Uterus (tissue), 4 donors: Measurements from ENCODE around the gene VAMP5. TPM values are rescaled to one million over a fixed set of nuclear protein-coding genes. Genes with fewer than 3 reads are reported as not detected.
A peak's percentile ranks its signal among the peaks of the same experiment; 100 is the strongest.
"Not testable (repeated sequence)": the region's sequence is repeated elsewhere in the genome, so short reads cannot be mapped to it uniquely, and the experiment has no call there.

Experiments
- DNase-seq, 2 donors: peaks; one replicate each; pipeline ENCODE4 v3.0.0-alpha.2; 2019 to 2020
- H3K27ac ChIP-seq, 2 donors: fragments of 200-600 bp; sonication (generic); 1 replicate in 1 of 2; 2 replicates in 1 of 2; pipeline ENCODE4 v1.5.1; 2016 to 2018
- H3K27me3 ChIP-seq, 2 donors: fragments of 200-600 bp; sonication (generic); one replicate each; pipeline ENCODE4 v1.5.1; 2018 to 2019; ENCODE audit warnings: control low read depth in 1 of 2
- H3K36me3 ChIP-seq, 2 donors: fragments of 200-600 bp; sonication (generic); one replicate each; pipeline ENCODE4 v1.5.1; 2019; ENCODE audit warnings: control low read depth in 1 of 2
- H3K4me1 ChIP-seq, 2 donors: fragments of 200-600 bp; sonication (generic); one replicate each; pipeline ENCODE4 v1.5.1; 2018 to 2019; ENCODE audit warnings: control low read depth in 1 of 2
- H3K4me3 ChIP-seq, 2 donors: fragments of 200-600 bp; sonication (generic); 1 replicate in 1 of 2; 2 replicates in 1 of 2; pipeline ENCODE4 v1.5.1; 2018 to 2019; ENCODE audit warnings: mild to moderate bottlenecking in 1 of 2
- H3K9me3 ChIP-seq, 2 donors: fragments of 200-600 bp; sonication (generic); one replicate each; pipeline ENCODE4 v1.5.1; 2019; ENCODE audit warnings: control low read depth in 1 of 2
- POLR2A ChIP-seq, 2 donors: fragments of 450-650 bp; IDR thresholded peaks; one replicate each; pipeline ENCODE4 v1.6.1; 2016; ENCODE audit warnings: antibody characterized with exemption in 2 of 2, mild to moderate bottlenecking in 1 of 2, moderate library complexity in 1 of 2
- intact Hi-C: fragments of 100-400 bp; cut with DNase I; formaldehyde crosslinking; loops from one replicate; pipeline ENCODE4 v1.15.1; 2023; ENCODE audit warnings: low total_unique reads
- total RNA-seq, 4 donors: library from RNA; depleted of rRNA in 3 of 4; stranded (reverse); fragments of >200 nt in 3 of 4; gene quantifications; one replicate each; pipeline versions ENCODE4 v1.1.0 to v1.2.4, GENCODE V29; 2014 to 2023
- TF ChIP-seq, protein P1 (sequence below), 4 experiments: fragments of 200-600 bp in 2 of 4; fragments of 450-650 bp in 2 of 4; sonication (generic) in 2 of 4; IDR thresholded peaks; one replicate each; pipeline ENCODE4 v1.5.1; 2016 to 2019; ENCODE audit warnings: antibody characterized with exemption in 4 of 4, mild to moderate bottlenecking in 2 of 4, moderate library complexity in 1 of 4
- donor health status: DM: yes; HTN: yes; CAD: no.

VAMP5 gene
- total RNA-seq, 4 donors from 2014 or later = 25.6 to 197 (median 99.5) TPM

DNA sequence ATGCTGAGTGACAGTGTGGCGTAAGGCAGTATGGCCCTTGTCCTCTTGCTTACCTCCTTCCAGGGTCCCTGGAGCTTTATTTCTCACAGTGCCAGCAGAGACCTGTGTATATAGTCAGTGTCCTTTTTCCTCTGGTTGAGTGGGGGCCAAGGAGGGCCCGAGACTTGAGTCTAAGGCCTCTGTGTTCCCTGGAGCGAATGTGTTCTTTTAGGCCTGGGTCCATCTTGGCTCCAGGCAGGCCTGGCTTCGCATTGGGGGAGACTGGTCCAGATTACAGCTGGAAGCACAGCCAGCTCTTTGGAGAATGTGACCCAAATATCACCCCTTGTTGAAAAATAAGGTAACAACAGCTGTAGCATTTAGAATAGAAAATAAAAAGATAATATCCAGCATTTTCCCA is 5.0 kb downstream of the VAMP5 start:
- intact Hi-C loops = no loop called here
- no peaks in the 10 kb centered on the region for H3K9me3 ChIP-seq
- peak overlapping the region; percentile 74 to 79 for H3K27ac ChIP-seq
- no peaks in the 10 kb centered on the region for H3K27me3 ChIP-seq
- TF ChIP-seq, protein P1, sequence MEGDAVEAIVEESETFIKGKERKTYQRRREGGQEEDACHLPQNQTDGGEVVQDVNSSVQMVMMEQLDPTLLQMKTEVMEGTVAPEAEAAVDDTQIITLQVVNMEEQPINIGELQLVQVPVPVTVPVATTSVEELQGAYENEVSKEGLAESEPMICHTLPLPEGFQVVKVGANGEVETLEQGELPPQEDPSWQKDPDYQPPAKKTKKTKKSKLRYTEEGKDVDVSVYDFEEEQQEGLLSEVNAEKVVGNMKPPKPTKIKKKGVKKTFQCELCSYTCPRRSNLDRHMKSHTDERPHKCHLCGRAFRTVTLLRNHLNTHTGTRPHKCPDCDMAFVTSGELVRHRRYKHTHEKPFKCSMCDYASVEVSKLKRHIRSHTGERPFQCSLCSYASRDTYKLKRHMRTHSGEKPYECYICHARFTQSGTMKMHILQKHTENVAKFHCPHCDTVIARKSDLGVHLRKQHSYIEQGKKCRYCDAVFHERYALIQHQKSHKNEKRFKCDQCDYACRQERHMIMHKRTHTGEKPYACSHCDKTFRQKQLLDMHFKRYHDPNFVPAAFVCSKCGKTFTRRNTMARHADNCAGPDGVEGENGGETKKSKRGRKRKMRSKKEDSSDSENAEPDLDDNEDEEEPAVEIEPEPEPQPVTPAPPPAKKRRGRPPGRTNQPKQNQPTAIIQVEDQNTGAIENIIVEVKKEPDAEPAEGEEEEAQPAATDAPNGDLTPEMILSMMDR (IDR thresholded peaks at IDR 0.05) = no peak
- TF ChIP-seq POLR2A (IDR thresholded peaks at IDR 0.05) = no peak
- H3K36me3 ChIP-seq = no peaks in the 10 kb centered on the region
- peaks cover 0 to 12% of the 10 kb centered on the region in 2 donors for H3K4me1 ChIP-seq
- DNase-seq = peak in 1 of 2 donors; percentile 70
- H3K4me3 ChIP-seq = no peak overlapping the region

DNA sequence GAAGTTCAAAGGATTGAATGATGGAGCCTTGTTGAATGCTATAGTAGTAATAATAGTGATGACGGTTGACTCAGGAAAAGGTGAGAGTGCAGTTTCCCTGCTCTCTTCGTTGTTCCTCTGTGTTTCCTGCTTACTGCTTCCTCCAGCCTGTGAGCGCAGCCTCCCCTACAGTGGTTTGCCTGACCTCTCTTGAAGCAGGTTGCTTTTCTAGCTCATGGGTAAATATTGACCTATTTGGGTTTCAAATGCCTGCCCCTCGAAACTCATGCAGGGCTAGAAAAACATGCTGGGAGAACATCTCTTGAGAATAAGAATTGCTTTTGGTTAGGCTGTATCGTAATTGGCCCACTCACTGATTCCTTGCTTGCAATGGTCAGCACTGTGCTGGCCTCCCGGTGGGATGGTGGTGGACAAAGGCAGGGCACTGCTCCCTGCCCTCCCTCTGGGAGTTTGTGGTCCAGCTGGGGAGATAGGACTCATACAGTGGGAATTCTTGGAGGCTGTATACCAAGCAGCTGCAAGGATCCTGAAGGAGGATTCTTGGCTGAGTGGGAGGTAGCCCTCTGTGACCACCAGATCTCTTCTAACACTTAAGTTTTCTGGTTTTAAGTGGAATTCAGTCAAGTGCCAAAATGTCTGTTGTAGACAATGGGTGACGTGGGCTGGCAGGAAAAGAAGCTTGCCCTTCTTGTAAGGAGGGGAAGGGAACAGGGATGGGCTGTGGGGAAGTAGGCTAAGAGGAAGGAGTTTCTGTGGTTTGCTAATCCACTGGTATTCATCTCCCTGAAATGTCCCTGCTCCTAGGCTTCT is 6.0 kb downstream of the VAMP5 start:
- H3K4me3 ChIP-seq = no peak overlapping the region
- TF ChIP-seq, protein P1 (IDR thresholded peaks at IDR 0.05) = no peak
- TF ChIP-seq POLR2A (IDR thresholded peaks at IDR 0.05) = no peak
- H3K36me3 ChIP-seq = no peaks in the 10 kb centered on the region
- DNase-seq = no peak
- H3K9me3 ChIP-seq = no peaks in the 10 kb centered on the region
- H3K4me1 ChIP-seq = peaks cover 0 to 12% of the 10 kb centered on the region in 2 donors
- intact Hi-C loops = no loop called here
- H3K27ac ChIP-seq = peak overlapping the region; percentile 74 to 79
- H3K27me3 ChIP-seq = no peaks in the 10 kb centered on the region

DNA sequence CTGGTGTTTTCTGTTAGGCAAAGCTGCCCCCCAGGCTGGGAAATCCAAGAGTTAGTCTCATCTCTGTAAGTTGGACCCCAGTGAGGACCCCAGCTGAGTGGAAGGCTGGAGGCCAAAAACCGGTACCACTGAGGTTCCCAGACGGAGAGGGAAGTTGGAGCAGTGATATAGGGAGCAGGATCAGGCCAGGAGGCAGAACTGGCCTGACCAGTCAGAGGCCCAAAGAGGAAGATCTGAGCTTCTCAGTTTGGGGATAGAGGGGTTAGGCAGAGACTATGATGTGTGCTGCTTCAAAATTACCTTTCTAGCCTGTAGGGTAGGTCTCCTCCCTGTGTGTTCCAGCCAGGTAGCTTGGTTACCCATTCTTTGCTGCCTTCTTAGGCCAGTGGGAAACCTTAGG is 6.7 kb downstream of the VAMP5 start:
- intact Hi-C loops = no loop called here
- TF ChIP-seq, protein P1 (IDR thresholded peaks at IDR 0.05) = no peak
- TF ChIP-seq POLR2A (IDR thresholded peaks at IDR 0.05) = no peak
- H3K27me3 ChIP-seq = no peaks in the 10 kb centered on the region
- no peak for DNase-seq
- H3K9me3 ChIP-seq = no peaks in the 10 kb centered on the region
- peak overlapping the region; percentile 74 to 79 for H3K27ac ChIP-seq
- no peaks in the 10 kb centered on the region for H3K36me3 ChIP-seq
- peaks cover 0 to 12% of the 10 kb centered on the region in 2 donors for H3K4me1 ChIP-seq
- no peak overlapping the region for H3K4me3 ChIP-seq

DNA sequence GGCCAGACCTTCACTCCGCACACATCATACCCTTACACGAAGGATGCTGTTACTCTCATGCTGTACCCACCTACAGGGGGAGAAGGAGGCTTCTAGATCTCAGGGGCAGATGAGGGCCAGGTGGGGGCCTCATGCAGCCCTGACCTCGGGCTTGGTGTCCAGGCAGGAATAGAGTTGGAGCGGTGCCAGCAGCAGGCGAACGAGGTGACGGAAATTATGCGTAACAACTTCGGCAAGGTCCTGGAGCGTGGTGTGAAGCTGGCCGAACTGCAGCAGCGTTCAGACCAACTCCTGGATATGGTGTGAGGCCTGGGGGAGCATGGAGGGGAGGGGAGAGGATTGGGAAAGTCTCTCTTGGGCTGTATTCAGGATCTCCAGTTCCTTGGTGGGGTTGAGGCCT is 7.3 kb downstream of the VAMP5 start:
- H3K4me1 ChIP-seq = peaks cover 0 to 15% of the 10 kb centered on the region in 2 donors

DNA sequence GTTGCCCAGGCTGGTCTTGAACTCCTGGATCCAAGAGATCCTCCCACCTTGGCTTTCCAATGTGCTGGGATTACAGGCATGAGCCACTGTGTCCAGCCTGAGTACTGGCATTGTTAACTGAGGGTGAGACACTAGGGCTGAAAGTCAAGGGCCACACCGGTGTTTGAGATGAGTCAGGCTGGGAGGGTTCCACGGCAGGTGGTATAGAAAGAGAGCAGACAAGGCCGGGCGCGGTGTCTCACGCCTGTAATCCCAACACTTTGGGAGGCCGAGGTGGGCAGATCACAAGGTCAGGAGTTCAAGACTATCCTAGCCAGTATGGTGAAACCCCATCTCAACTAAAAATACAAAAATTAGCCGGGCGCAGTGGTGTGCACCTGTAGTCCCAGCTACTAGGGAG is 8.1 kb downstream of the VAMP5 start:
- H3K9me3 ChIP-seq, H3K4me3 ChIP-seq, H3K36me3 ChIP-seq, H3K27me3 ChIP-seq, intact Hi-C loops, DNase-seq: not testable (repeated sequence)
- H3K4me1 ChIP-seq = peaks cover 3 to 18% of the 10 kb centered on the region in 2 donors
- H3K27ac ChIP-seq = peak overlapping the region; percentile 74 to 79

More for the DNA sequence above, 7.3 kb downstream of the VAMP5 start:
- Histone ChIP-seq H3K36me3 (no peaks in the 10 kb centered on the region), H3K4me3 (no peak overlapping the region), H3K27me3 (no peaks in the 10 kb centered on the region), H3K9me3 (no peaks in the 10 kb centered on the region), H3K27ac (peak overlapping the region; percentile 74 to 79)
- DNase-seq = no peak
- intact Hi-C loops = no loop called here
- TF ChIP-seq, protein P1 (IDR thresholded peaks at IDR 0.05) = no peak
- no peak for TF ChIP-seq POLR2A (IDR thresholded peaks at IDR 0.05)
